H9 (cell line): ENCODE results near the gene METTL26. TPM values are rescaled to one million over a fixed set of nuclear protein-coding genes. Genes with fewer than 3 reads are reported as not detected.

Source experiments
- DNase-seq: peaks from one replicate; pipeline ENCODE4 v3.0.0-alpha.2; 2017
- H2AFZ ChIP-seq: one replicate; pipeline ENCODE4 v1.6.1; 2013; ENCODE audit warnings: mild to moderate bottlenecking, low read length, control low read depth, moderate library complexity
- H2AK5ac ChIP-seq: 2 replicates; pipeline ENCODE4 v1.6.1; 2013; ENCODE audit warnings: low read length, control low read depth, mixed read lengths; ENCODE audit not compliant: insufficient read length
- H2BK120ac ChIP-seq: one replicate; pipeline ENCODE4 v1.6.1; 2013; ENCODE audit warnings: low read depth, mild to moderate bottlenecking, low read length, control low read depth, inconsistent platforms; ENCODE audit not compliant: poor library complexity, severe bottlenecking
- H2BK12ac ChIP-seq: 2 replicates; pipeline ENCODE4 v1.6.1; 2013; ENCODE audit warnings: low read length, control low read depth, mixed read lengths, low read depth; ENCODE audit not compliant: insufficient read length
- H2BK15ac ChIP-seq: 2 replicates; pipeline ENCODE4 v1.6.1; 2013; ENCODE audit warnings: low read depth, low read length, control low read depth
- H2BK20ac ChIP-seq: one replicate; pipeline ENCODE4 v1.6.1; 2013; ENCODE audit warnings: low read depth, mild to moderate bottlenecking, low read length, control low read depth, inconsistent platforms; ENCODE audit not compliant: poor library complexity, severe bottlenecking
- H2BK5ac ChIP-seq: 2 replicates; pipeline ENCODE4 v1.6.1; 2013; ENCODE audit warnings: low read length, control low read depth, mixed read lengths; ENCODE audit not compliant: insufficient read length
- H3K14ac ChIP-seq: 2 replicates; pipeline ENCODE4 v1.6.1; 2013; ENCODE audit warnings: low read length, control low read depth; ENCODE audit not compliant: insufficient read depth
- H3K18ac ChIP-seq: 2 replicates; pipeline ENCODE4 v1.6.1; 2013; ENCODE audit warnings: low read depth, mild to moderate bottlenecking, mixed read lengths, low read length, control low read depth; ENCODE audit not compliant: insufficient read length
- H3K23ac ChIP-seq: 2 replicates; pipeline ENCODE4 v1.6.1; 2013; ENCODE audit warnings: low read length, control low read depth, mixed read lengths, low read depth; ENCODE audit not compliant: insufficient read length
- H3K23me2 ChIP-seq: 2 replicates; pipeline ENCODE4 v1.6.1; 2013; ENCODE audit warnings: low read depth, mild to moderate bottlenecking, mixed read lengths, low read length, control low read depth; ENCODE audit not compliant: insufficient read length, poor library complexity, severe bottlenecking
- H3K27ac ChIP-seq: 2 replicates; pipeline ENCODE4 v1.5.1; 2013; ENCODE audit warnings: low read length, control low read depth, mixed read lengths, low read depth; ENCODE audit not compliant: insufficient read length
- H3K27me3 ChIP-seq: 2 replicates; pipeline ENCODE4 v1.6.1; 2013; ENCODE audit warnings: low read length, control low read depth, inconsistent platforms; ENCODE audit not compliant: insufficient read depth
- H3K4ac ChIP-seq: 2 replicates; pipeline ENCODE4 v1.6.1; 2013; ENCODE audit warnings: low read depth, mild to moderate bottlenecking, control low read depth, inconsistent platforms, low read length, moderate library complexity
- H3K4me1 ChIP-seq: 2 replicates; pipeline ENCODE4 v1.6.1; 2013; ENCODE audit warnings: low read length, control low read depth, inconsistent platforms; ENCODE audit not compliant: insufficient read depth
- H3K4me2 ChIP-seq: 2 replicates; pipeline ENCODE4 v1.6.1; 2013; ENCODE audit warnings: low read length, control low read depth, mixed read lengths; ENCODE audit not compliant: insufficient read length, insufficient read depth
- H3K56ac ChIP-seq: 2 replicates; pipeline ENCODE4 v1.6.1; 2013; ENCODE audit warnings: low read depth, mild to moderate bottlenecking, mixed read lengths, low read length, control low read depth; ENCODE audit not compliant: insufficient read length
- H3K79me1 ChIP-seq: 2 replicates; pipeline ENCODE4 v1.6.1; 2013; ENCODE audit warnings: low read depth, mild to moderate bottlenecking, moderate library complexity, low read length, control low read depth, inconsistent platforms; ENCODE audit not compliant: insufficient read depth, poor library complexity, severe bottlenecking
- H3K79me2 ChIP-seq: 2 replicates; pipeline ENCODE4 v1.6.1; 2013; ENCODE audit warnings: low read length, control low read depth, inconsistent platforms; ENCODE audit not compliant: insufficient read depth
- H3K9ac ChIP-seq: 2 replicates; pipeline ENCODE4 v1.6.1; 2013; ENCODE audit warnings: low read length, control low read depth, mixed read lengths; ENCODE audit not compliant: insufficient read length; ENCODE audit errors: extremely low read depth
- H3K9me3 ChIP-seq: one replicate; pipeline ENCODE4 v1.6.1; 2013; ENCODE audit warnings: low read depth, low read length, inconsistent platforms; ENCODE audit not compliant: control insufficient read depth
- H3T11ph ChIP-seq: one replicate; pipeline ENCODE4 v1.6.1; 2013; ENCODE audit warnings: mild to moderate bottlenecking, low read length, control low read depth, inconsistent platforms
- H4K20me1 ChIP-seq: one replicate; pipeline ENCODE4 v1.6.1; 2013; ENCODE audit not compliant: control insufficient read depth, insufficient read length, insufficient read depth
- H4K5ac ChIP-seq: 2 replicates; pipeline ENCODE4 v1.6.1; 2013; ENCODE audit warnings: low read depth, mild to moderate bottlenecking, mixed read lengths, low read length, control low read depth; ENCODE audit not compliant: insufficient read length
- H4K8ac ChIP-seq: replicated peaks from 2 replicates; pipeline ENCODE4 v1.6.1; 2013; ENCODE audit warnings: low read length, control low read depth, mixed read lengths, low read depth; ENCODE audit not compliant: insufficient read length
- H4K91ac ChIP-seq: 2 replicates; pipeline ENCODE4 v1.6.1; 2013; ENCODE audit warnings: low read depth, mild to moderate bottlenecking, moderate library complexity, mixed read lengths, low read length, control low read depth; ENCODE audit not compliant: insufficient read length
- H3K27ac Mint-ChIP-seq, 3 experiments: 2 replicates in 2 of 3; 3 replicates in 1 of 3; pipeline ENCODE4 v1.8.0; 2020 to 2021; ENCODE audit warnings: mixed read lengths in 3 of 3, mild to moderate bottlenecking in 1 of 3, moderate library complexity in 1 of 3
- H3K27me3 Mint-ChIP-seq: 2 replicates; pipeline ENCODE4 v1.8.0; 2021; ENCODE audit warnings: low read depth, mild to moderate bottlenecking, moderate library complexity, mixed read lengths
- H3K36me3 Mint-ChIP-seq, 3 experiments: 2 replicates in 2 of 3; 3 replicates in 1 of 3; pipeline ENCODE4 v1.8.0; 2020 to 2021; ENCODE audit warnings: low read depth in 3 of 3, mixed read lengths in 3 of 3; ENCODE audit not compliant: insufficient read depth in 1 of 3
- H3K4me1 Mint-ChIP-seq, 2 experiments: 2 replicates each; pipeline ENCODE4 v1.8.0; 2020; ENCODE audit warnings: mixed read lengths in 2 of 2
- H3K4me3 Mint-ChIP-seq, 2 experiments: 2 replicates in 1 of 2; 3 replicates in 1 of 2; pipeline ENCODE4 v1.8.0; 2020 to 2021; ENCODE audit warnings: mild to moderate bottlenecking in 2 of 2, mixed read lengths in 2 of 2, moderate library complexity in 1 of 2
- H3K9me3 Mint-ChIP-seq, 2 experiments: 2 replicates in 1 of 2; 3 replicates in 1 of 2; pipeline ENCODE4 v1.8.0; 2020; ENCODE audit warnings: mild to moderate bottlenecking in 2 of 2, mixed read lengths in 2 of 2, moderate library complexity in 1 of 2
- WGBS: extraction: QIAGEN DNeasy Blood & Tissue Kit; methylation state at CpG from one replicate; pipeline ENCODE4 v1.1.7; 2013; ENCODE audit warnings: missing lambda C conversion rate, low lambda C conversion rate, mixed read lengths; ENCODE audit not compliant: insufficient read length; ENCODE audit errors: extremely low coverage; 5-methylcytosine and 5-hydroxymethylcytosine counted together
- total RNA-seq: library from RNA; stranded (reverse); gene quantifications from 2 replicates; pipeline ENCODE4 v1.2.1, GENCODE V29; 2021
- TF ChIP-seq, protein P1 (sequence below): fragments of 200-600 bp; sonication (generic); conservative IDR thresholded peaks from 3 replicates; pipeline ENCODE4 v1.8.0; 2021; ENCODE audit warnings: antibody characterized with exemption, mild to moderate bottlenecking

METTL26 gene
- total RNA-seq, 1 experiment from 2014 or later = 108 TPM

DNA sequence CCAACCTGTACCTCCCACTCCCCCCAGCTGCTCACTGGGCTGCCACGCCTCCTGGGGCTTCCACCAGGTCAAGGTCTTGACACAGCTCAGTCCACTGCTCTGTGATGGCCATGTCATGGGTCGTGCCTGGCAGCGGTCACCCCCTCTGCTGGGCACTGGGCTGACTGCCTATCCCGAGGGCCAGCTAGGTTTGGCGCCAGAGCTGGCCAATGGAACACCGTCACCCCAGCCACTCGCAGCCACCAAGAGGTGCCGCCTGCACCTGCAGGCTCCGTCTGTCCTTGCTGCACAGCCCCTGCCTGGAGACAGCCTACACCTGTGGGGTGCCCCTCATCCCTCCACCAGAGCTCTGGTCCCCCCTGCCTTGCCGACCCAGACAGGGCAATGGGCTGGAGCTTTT, 50.8 kb downstream of the METTL26 start:
- no peak overlapping the region for H3K18ac ChIP-seq
- H3K23me2 ChIP-seq = peaks cover 5% of the 10 kb centered on the region
- H3K79me1 ChIP-seq = no peaks in the 10 kb centered on the region
- no peaks in the 10 kb centered on the region for H3K79me2 ChIP-seq
- no peak overlapping the region for H4K5ac ChIP-seq
- no peak overlapping the region for H3K9ac ChIP-seq
- H2BK15ac ChIP-seq = no peak overlapping the region
- H3K9me3 Mint-ChIP-seq = no peaks in the 10 kb centered on the region
- no peaks in the 10 kb centered on the region for H4K20me1 ChIP-seq
- no peaks in the 10 kb centered on the region; the same call in 1 of the 2 replicates for H3K4me1 ChIP-seq
- no peak overlapping the region for H3K4me3 Mint-ChIP-seq
- no peak overlapping the region for H2AFZ ChIP-seq
- H3K4me1 Mint-ChIP-seq = peaks cover 6 to 21% of the 10 kb centered on the region in 2 experiments
- no peak overlapping the region for H2BK5ac ChIP-seq
- H3K4me2 ChIP-seq = no peak overlapping the region
- no peak overlapping the region for H3K4ac ChIP-seq
- no peak overlapping the region for H2BK12ac ChIP-seq
- H3K56ac ChIP-seq = no peak overlapping the region
- DNase-seq = peak; percentile 73
- H3K14ac ChIP-seq = no peak overlapping the region
- H3K23ac ChIP-seq = no peak overlapping the region
- TF ChIP-seq, protein P1, sequence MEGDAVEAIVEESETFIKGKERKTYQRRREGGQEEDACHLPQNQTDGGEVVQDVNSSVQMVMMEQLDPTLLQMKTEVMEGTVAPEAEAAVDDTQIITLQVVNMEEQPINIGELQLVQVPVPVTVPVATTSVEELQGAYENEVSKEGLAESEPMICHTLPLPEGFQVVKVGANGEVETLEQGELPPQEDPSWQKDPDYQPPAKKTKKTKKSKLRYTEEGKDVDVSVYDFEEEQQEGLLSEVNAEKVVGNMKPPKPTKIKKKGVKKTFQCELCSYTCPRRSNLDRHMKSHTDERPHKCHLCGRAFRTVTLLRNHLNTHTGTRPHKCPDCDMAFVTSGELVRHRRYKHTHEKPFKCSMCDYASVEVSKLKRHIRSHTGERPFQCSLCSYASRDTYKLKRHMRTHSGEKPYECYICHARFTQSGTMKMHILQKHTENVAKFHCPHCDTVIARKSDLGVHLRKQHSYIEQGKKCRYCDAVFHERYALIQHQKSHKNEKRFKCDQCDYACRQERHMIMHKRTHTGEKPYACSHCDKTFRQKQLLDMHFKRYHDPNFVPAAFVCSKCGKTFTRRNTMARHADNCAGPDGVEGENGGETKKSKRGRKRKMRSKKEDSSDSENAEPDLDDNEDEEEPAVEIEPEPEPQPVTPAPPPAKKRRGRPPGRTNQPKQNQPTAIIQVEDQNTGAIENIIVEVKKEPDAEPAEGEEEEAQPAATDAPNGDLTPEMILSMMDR = no peak
- no peaks in the 10 kb centered on the region for H3K9me3 ChIP-seq
- no CpG with 5 or more reads among the region's 10 CpGs for WGBS
- peaks cover 33% of the 10 kb centered on the region for H3K27me3 Mint-ChIP-seq
- H4K91ac ChIP-seq = no peak overlapping the region
- no peak overlapping the region for H2AK5ac ChIP-seq
- H3K27ac Mint-ChIP-seq = no peak overlapping the region
- H3K27me3 ChIP-seq = peaks cover 7% of the 10 kb centered on the region; the same call in 1 of the 2 replicates
- no peak overlapping the region for H4K8ac ChIP-seq
- peaks cover 0 to 4% (median 4%) of the 10 kb centered on the region in 3 experiments; a peak in 3 of 7 replicates for H3K36me3 Mint-ChIP-seq
- H2BK20ac ChIP-seq = no peak overlapping the region
- no peak overlapping the region for H2BK120ac ChIP-seq
- no peak overlapping the region for H3T11ph ChIP-seq
- no peak overlapping the region for H3K27ac ChIP-seq

Other genes starting within 250 kb of the METTL26 start
- gene NME4, start 239.1 kb downstream of the METTL26 start, total RNA-seq = 319 and 320 TPM in 2 replicates
- 38.8 and 39.3 TPM in 2 replicates for gene DECR2, start 234.4 kb downstream of the METTL26 start, total RNA-seq
- 37.1 TPM in 2 replicates for gene RAB11FIP3, start 210.7 kb downstream of the METTL26 start, total RNA-seq
- 71.2 and 76.4 TPM in 2 replicates for gene CAPN15, start 108.6 kb downstream of the METTL26 start, total RNA-seq
- 0.33 and 0.50 TPM in 2 replicates for gene PRR35, start 75.9 kb downstream of the METTL26 start, total RNA-seq
- gene NHLRC4, start 69.3 kb downstream of the METTL26 start, total RNA-seq = 0.26 and 0.42 TPM in 2 replicates
- gene PIGQ, start 66.3 kb downstream of the METTL26 start, total RNA-seq = 58.0 and 65.5 TPM in 2 replicates
- 19.1 and 20.4 TPM in 2 replicates for gene RAB40C, start 46.2 kb downstream of the METTL26 start, total RNA-seq
- 8.3 and 8.7 TPM in 2 replicates for gene WFIKKN1, start 5.3 kb downstream of the METTL26 start, total RNA-seq
- gene MCRIP2, start 5.5 kb upstream of the METTL26 start, total RNA-seq = 50.5 and 52.5 TPM in 2 replicates
- gene WDR90, start 13.1 kb upstream of the METTL26 start, total RNA-seq = 61.8 and 68.2 TPM in 2 replicates
- 206 and 210 TPM in 2 replicates for gene RHOT2, start 31.8 kb upstream of the METTL26 start, total RNA-seq
- 7.6 and 8.8 TPM in 2 replicates for gene RHBDL1, start 39.4 kb upstream of the METTL26 start, total RNA-seq
- 95.6 and 102 TPM in 2 replicates for gene STUB1, start 44.1 kb upstream of the METTL26 start, total RNA-seq
- 50.1 and 52.7 TPM in 2 replicates for gene JMJD8, start 48.0 kb upstream of the METTL26 start, total RNA-seq
- gene WDR24, start 54.1 kb upstream of the METTL26 start, total RNA-seq = 18.3 and 19.5 TPM in 2 replicates
- gene FBXL16, start 69.5 kb upstream of the METTL26 start, total RNA-seq = 9.6 and 10.7 TPM in 2 replicates
- gene METRN, start 78.8 kb upstream of the METTL26 start, total RNA-seq = 26.2 and 28.9 TPM in 2 replicates
- gene ANTKMT, start 84.8 kb upstream of the METTL26 start, total RNA-seq = 31.5 and 34.8 TPM in 2 replicates
- gene CCDC78, start 90.1 kb upstream of the METTL26 start, total RNA-seq = 12.1 TPM in 2 replicates
- 21.3 and 25.2 TPM in 2 replicates for gene HAGHL, start 90.8 kb upstream of the METTL26 start, total RNA-seq
- gene CIAO3, start 104.7 kb upstream of the METTL26 start, total RNA-seq = 21.9 and 26.4 TPM in 2 replicates
- gene MSLN, start 124.4 kb upstream of the METTL26 start, total RNA-seq = 0.22 and 0.31 TPM in 2 replicates
- gene RPUSD1, start 152.1 kb upstream of the METTL26 start, total RNA-seq = 48.6 and 52.2 TPM in 2 replicates
- 120 and 127 TPM in 2 replicates for gene CHTF18, start 152.3 kb upstream of the METTL26 start, total RNA-seq
- gene GNG13, start 164.4 kb upstream of the METTL26 start, total RNA-seq = not detected in 2 replicates